GOT3 (cell line): ENCODE results near the gene NUPR1.
"Not testable (repeated sequence)": the region's sequence is repeated elsewhere in the genome, so short reads cannot be mapped to it uniquely, and the experiment has no call there.

Source experiments
- DNase-seq: peaks from one replicate; lab custom pipeline; 2025; ENCODE audit warnings: mixed read lengths; lab: John Stamatoyannopoulos, UW

Gene NUPR1

GRCh38 chr16:28498666-28499381, 40.0 kb downstream of the NUPR1 start:
- no peak for DNase-seq

- DNase-seq, result no peak
Observed at GRCh38 chr16:28497861-28498599, 40.7 kb downstream of the NUPR1 start.

- DNase-seq, result no peak
Observed at GRCh38 chr16:28497386-28497785, 41.4 kb downstream of the NUPR1 start.

- no peak for DNase-seq
Observed at GRCh38 chr16:28496844-28497243, 41.9 kb downstream of the NUPR1 start.

GRCh38 chr16:28495795-28496749, 42.7 kb downstream of the NUPR1 start:
- no peak for DNase-seq

GRCh38 chr16:28495098-28495793, 43.5 kb downstream of the NUPR1 start:
- DNase-seq, result no peak

GRCh38 chr16:28494121-28494851, 44.5 kb downstream of the NUPR1 start, which contains the start of gene APOBR:
Gene APOBR, plus strand, starts transcription at chr16:28494643. Its CDS starts 39 bp downstream, at chr16:28494682.
- no peak for DNase-seq

- no peak for DNase-seq
Observed at GRCh38 chr16:28492511-28492910, 46.3 kb downstream of the NUPR1 start.

GRCh38 chr16:28491970-28492474, 46.8 kb downstream of the NUPR1 start, which contains the start of gene CLN3:
Gene CLN3, minus strand, starts transcription at chr16:28492074. Its CDS starts 315 bp downstream, at chr16:28491759.
- DNase-seq, result peak; percentile 73

GRCh38 chr16:28491230-28491969, 47.4 kb downstream of the NUPR1 start:
- no peak for DNase-seq

- DNase-seq, result no peak
Observed at GRCh38 chr16:28486266-28486665, 52.5 kb downstream of the NUPR1 start.

GRCh38 chr16:28483361-28483760, 55.4 kb downstream of the NUPR1 start:
- DNase-seq, result not testable (repeated sequence)
